Cardiac fibroblast (primary cell): ENCODE data around the gene PTS.

Experiments
- DNase-seq, 2 donors: peaks; one replicate each; pipeline versions ENCODE4 v3.0.0 to v3.0.0-alpha.2; 2010; ENCODE audit warnings: low read depth in 2 of 2
- H3K4me3 ChIP-seq, 2 donors: replicated peaks in 1 of 2; 1 replicate in 1 of 2; 2 replicates in 1 of 2; pipeline ENCODE4 v1.5.1; 2011; ENCODE audit warnings: low read depth in 2 of 2, low read length in 2 of 2, mild to moderate bottlenecking in 2 of 2, moderate library complexity in 1 of 2
- TF ChIP-seq, protein P1 (sequence below): IDR thresholded peaks from one replicate; pipeline ENCODE4 v1.5.1; 2011; ENCODE audit warnings: low read depth, mild to moderate bottlenecking, low read length, inconsistent platforms

The PTS gene

DNA sequence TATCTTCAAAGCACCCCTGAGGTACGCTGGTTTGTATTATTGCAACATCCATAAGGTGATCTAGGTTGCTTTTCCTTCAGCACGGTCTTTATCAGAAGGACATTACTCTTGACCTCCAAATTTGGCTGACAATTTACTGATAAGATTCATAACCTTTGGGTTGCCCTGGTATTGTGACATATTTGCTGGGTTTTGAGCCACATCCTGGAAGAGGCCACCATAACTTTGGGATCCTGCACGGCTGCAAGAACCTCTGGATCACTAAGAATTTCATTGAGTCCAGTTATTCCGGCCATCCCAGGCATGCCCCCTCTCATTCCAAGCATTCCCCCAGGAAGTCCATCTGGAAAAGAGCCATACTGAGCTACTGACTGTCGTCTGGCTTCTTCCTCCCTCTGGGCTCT lies 41.0 kb downstream of the PTS start:
- peak in 1 of 2 donors; percentile 41 for DNase-seq
- H3K4me3 ChIP-seq = no peak overlapping the region
- TF ChIP-seq, protein P1, sequence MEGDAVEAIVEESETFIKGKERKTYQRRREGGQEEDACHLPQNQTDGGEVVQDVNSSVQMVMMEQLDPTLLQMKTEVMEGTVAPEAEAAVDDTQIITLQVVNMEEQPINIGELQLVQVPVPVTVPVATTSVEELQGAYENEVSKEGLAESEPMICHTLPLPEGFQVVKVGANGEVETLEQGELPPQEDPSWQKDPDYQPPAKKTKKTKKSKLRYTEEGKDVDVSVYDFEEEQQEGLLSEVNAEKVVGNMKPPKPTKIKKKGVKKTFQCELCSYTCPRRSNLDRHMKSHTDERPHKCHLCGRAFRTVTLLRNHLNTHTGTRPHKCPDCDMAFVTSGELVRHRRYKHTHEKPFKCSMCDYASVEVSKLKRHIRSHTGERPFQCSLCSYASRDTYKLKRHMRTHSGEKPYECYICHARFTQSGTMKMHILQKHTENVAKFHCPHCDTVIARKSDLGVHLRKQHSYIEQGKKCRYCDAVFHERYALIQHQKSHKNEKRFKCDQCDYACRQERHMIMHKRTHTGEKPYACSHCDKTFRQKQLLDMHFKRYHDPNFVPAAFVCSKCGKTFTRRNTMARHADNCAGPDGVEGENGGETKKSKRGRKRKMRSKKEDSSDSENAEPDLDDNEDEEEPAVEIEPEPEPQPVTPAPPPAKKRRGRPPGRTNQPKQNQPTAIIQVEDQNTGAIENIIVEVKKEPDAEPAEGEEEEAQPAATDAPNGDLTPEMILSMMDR = no peak

DNA sequence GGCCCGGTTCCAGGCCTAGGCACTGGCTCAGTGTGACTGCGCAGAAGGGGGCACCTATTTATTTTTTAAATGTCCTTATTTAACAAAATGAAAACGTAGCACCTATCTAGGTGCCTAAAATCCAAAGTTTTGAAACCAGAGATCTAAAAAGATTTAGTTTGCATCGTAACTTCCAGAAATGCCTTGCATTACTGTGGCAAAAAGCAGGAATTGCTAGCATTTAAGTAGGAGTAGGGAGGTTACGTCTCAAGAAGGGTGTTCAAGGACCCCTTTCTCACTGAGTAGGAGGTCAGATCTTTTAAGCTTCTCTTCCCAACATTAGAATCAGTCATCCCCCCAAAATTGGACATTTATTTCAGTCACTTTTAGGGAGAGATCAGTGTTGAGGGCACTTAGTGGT lies 42.2 kb downstream of the PTS start:
- no peak for DNase-seq
- TF ChIP-seq, protein P1 = no peak
- no peak overlapping the region for H3K4me3 ChIP-seq

DNA sequence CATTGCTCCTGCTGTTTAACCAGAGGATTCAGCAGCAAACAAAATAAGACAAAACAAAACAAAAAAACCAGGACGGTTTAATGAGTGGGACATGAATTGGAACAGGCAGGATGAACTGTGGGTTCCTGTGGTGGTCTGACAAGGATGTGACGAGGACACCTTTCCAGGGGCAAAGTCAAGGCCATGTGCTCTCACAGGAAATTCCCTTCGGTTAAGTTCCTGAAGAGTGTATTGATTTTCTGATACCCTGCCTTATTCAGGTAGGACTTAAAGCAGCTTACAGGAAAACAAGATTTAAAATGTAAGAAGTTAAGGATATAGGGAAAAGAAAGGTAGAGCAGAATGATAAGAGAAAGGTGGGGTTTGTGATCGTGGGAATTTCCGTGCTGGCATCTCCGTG lies 42.9 kb downstream of the PTS start:
- H3K4me3 ChIP-seq = no peak overlapping the region

DNA sequence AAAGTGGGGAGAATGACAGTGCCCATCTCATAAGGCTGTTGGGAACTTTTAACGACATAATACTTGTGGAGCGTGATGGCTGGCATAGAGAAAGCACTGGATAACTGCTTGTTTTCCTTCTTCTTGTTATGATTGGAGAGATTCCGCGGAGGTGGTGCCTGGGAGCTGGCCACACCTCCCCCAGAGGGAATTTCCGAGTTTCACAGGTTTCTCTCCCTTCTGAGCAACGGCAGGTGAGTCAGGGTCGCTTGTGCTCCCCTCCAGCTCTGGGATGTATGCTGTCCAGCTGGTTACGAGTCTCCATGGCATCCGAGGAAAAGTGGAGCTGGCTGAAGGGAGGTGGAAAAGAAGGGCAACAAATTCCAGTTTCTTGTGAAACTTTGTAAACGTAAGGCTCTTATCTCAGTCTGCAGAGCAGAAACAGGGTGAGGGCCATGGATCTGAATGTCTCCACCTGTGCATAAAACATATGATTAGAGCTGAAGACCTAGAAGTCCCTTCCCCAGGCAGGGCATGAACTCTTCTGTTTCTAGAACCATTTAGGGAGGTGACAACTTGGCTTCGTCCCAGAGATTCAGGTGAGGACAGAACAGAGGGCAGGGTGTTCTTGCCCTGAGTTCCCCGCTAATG lies 44.4 kb downstream of the PTS start:
- TF ChIP-seq, protein P1 = no peak
- DNase-seq = no peak
- H3K4me3 ChIP-seq = no peak overlapping the region

More for the DNA sequence above, 42.9 kb downstream of the PTS start:
- TF ChIP-seq, protein P1 = no peak
- no peak for DNase-seq

DNA sequence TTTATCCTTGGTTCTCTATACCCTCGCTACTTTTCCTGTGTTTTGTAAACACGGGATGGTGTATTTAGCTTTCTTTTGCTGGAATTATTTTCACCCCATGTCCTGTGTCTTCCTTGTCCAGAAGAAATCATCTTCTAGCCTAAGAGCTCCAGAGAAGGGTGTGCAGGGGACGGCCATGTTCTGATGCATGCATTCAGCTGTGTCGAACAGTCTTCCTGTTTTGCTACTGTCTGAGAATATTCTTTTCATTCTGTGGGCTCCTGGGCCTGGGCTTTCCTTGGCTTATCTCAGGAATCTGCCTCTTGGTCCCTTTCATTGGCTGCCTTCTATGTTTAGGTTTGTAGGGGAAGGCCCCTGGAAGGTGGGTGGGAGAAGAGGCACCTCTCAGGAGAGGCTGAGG lies 45.0 kb downstream of the PTS start:
- TF ChIP-seq, protein P1 = no peak
- no peak overlapping the region for H3K4me3 ChIP-seq
- no peak for DNase-seq

DNA sequence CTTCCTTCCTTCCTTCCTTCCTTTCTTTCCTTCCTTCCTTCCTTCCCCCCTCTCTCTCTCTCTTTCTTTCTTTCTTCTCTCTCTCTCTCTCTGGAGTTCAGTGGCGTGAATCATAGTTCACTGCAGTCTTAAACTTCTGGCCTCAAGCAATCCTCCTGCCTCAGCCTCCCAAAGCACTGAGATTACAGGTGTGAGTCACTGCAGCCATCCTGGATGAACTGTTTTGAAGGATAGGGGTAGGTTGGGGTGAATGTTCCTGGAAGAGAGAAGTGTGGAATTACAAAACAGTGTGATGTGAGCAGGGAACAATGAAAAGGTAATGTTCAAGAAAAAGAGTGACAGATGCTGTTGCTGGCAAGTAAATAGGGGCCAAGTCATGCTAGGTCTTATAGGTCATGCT lies 46.8 kb downstream of the PTS start:
- H3K4me3 ChIP-seq = no peak overlapping the region
- TF ChIP-seq, protein P1 = no peak
- no peak for DNase-seq
